T-helper 1 cell treated with Interleukin-12 subunit alpha and Interleukin-12 subunit beta and Interleukin-4 antibody, amounts not matched to agents 30 μg/mL and 1 μg/mL, for 36 hours (primary cell): ENCODE results near the gene UBAC2.
"Not testable (repeated sequence)": the region's sequence is repeated elsewhere in the genome, so short reads cannot be mapped to it uniquely, and the experiment has no call there.

Experiments used
- H3K27ac Mint-ChIP-seq: one replicate; pipeline ENCODE4 v1.8.0; 2021; ENCODE audit warnings: mild to moderate bottlenecking, mixed read lengths
- H3K27me3 Mint-ChIP-seq: one replicate; pipeline ENCODE4 v1.8.0; 2021; ENCODE audit warnings: low read depth, mixed read lengths
- H3K36me3 Mint-ChIP-seq: one replicate; pipeline ENCODE4 v1.8.0; 2021; ENCODE audit warnings: low read depth, mixed read lengths
- H3K4me1 Mint-ChIP-seq: one replicate; pipeline ENCODE4 v1.8.0; 2021; ENCODE audit warnings: low read depth, mixed read lengths
- H3K4me3 Mint-ChIP-seq: one replicate; pipeline ENCODE4 v1.8.0; 2021; ENCODE audit warnings: mild to moderate bottlenecking, moderate library complexity, mixed read lengths
- H3K9me3 Mint-ChIP-seq: one replicate; pipeline ENCODE4 v1.8.0; 2021; ENCODE audit warnings: mixed read lengths

Gene UBAC2

GRCh38 chr13:99228737-99229691, 28.4 kb downstream of the UBAC2 start:
- peaks cover 45% of the 10 kb centered on the region for H3K4me1 Mint-ChIP-seq
- H3K4me3 Mint-ChIP-seq, result peak overlapping the region; percentile 73
- H3K27me3 Mint-ChIP-seq, result no peaks in the 10 kb centered on the region
- H3K27ac Mint-ChIP-seq, result peak overlapping the region; percentile 79
- H3K36me3 Mint-ChIP-seq, result peaks cover 29% of the 10 kb centered on the region
- H3K9me3 Mint-ChIP-seq, result no peaks in the 10 kb centered on the region

GRCh38 chr13:99230588-99230987, 29.9 kb downstream of the UBAC2 start:
- Mint-ChIP-seq H3K36me3 (peaks cover 24% of the 10 kb centered on the region), H3K4me1 (peaks cover 37% of the 10 kb centered on the region)
- not testable (repeated sequence) for H3K27me3 Mint-ChIP-seq, H3K4me3 Mint-ChIP-seq, H3K27ac Mint-ChIP-seq, H3K9me3 Mint-ChIP-seq

- Mint-ChIP-seq H3K36me3 (peaks cover 23% of the 10 kb centered on the region), H3K4me1 (peaks cover 37% of the 10 kb centered on the region), H3K27me3 (no peaks in the 10 kb centered on the region), H3K4me3 (no peak overlapping the region), H3K9me3 (no peaks in the 10 kb centered on the region), H3K27ac (no peak overlapping the region)
Observed at GRCh38 chr13:99230991-99231390, 30.3 kb downstream of the UBAC2 start.

GRCh38 chr13:99231721-99232120, 31.1 kb downstream of the UBAC2 start:
- Mint-ChIP-seq H3K36me3 (peaks cover 19% of the 10 kb centered on the region), H3K4me3 (no peak overlapping the region), H3K9me3 (no peaks in the 10 kb centered on the region), H3K27me3 (no peaks in the 10 kb centered on the region), H3K4me1 (peaks cover 33% of the 10 kb centered on the region), H3K27ac (no peak overlapping the region)

- peak overlapping the region; percentile 78 for H3K4me3 Mint-ChIP-seq
- peak overlapping the region; percentile 85 for H3K27ac Mint-ChIP-seq
- peaks cover 25% of the 10 kb centered on the region for H3K4me1 Mint-ChIP-seq
- no peaks in the 10 kb centered on the region for H3K9me3 Mint-ChIP-seq
- no peaks in the 10 kb centered on the region for H3K27me3 Mint-ChIP-seq
- H3K36me3 Mint-ChIP-seq, result peaks cover 41% of the 10 kb centered on the region
Observed at GRCh38 chr13:99237981-99238662, 37.5 kb downstream of the UBAC2 start.

DNA sequence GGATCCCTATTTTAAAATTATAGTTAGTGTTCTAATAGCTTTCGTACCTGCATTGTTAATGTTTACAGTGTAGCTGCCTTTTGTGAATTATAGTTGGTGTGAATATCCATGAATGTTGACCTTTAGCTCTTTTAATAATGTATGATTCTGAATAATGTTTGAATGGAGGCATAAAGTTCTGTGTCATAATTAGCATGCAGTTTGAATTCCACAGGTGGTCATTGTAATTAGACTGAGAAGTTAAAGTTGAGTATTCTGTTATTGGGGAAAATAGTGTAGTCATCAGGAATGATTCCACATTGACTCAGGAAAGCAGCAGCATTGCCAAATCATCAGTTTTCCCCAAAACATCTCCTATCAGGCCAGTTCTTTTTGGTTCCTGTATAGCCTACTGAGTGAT, 45.4 kb downstream of the UBAC2 start:
- Mint-ChIP-seq H3K4me3 (no peak overlapping the region), H3K9me3 (no peaks in the 10 kb centered on the region), H3K36me3 (peaks cover 27% of the 10 kb centered on the region), H3K27me3 (no peaks in the 10 kb centered on the region), H3K27ac (no peak overlapping the region), H3K4me1 (peaks cover 14% of the 10 kb centered on the region)

DNA sequence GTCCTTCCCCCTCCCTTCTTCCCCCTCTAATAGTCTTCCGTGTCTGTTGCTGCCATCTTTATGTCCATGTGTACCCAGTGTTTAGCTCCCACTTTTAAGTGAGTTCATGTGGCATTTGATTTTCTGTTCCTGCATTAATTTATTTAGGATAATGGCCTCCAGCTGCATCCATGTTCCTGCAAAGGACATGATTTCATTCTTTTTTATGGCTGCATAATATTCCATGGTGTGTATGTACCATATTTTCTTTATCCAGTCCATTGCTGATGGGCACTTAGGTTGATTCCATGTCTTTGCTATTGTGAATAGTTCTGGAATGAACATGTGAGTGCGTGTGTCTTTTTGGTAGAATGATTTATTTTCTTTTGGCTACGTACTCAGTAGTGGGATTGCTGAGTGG, 48.5 kb downstream of the UBAC2 start:
- H3K27me3 Mint-ChIP-seq, H3K27ac Mint-ChIP-seq, H3K9me3 Mint-ChIP-seq, H3K4me3 Mint-ChIP-seq: not testable (repeated sequence)
- Mint-ChIP-seq H3K4me1 (peaks cover 22% of the 10 kb centered on the region), H3K36me3 (peaks cover 30% of the 10 kb centered on the region)

GRCh38 chr13:99249606-99250005, 49.0 kb downstream of the UBAC2 start:
- not testable (repeated sequence) for H3K9me3 Mint-ChIP-seq, H3K27me3 Mint-ChIP-seq, H3K27ac Mint-ChIP-seq, H3K4me3 Mint-ChIP-seq
- peaks cover 31% of the 10 kb centered on the region for H3K36me3 Mint-ChIP-seq
- peaks cover 22% of the 10 kb centered on the region for H3K4me1 Mint-ChIP-seq

GRCh38 chr13:99250982-99251825, 50.5 kb downstream of the UBAC2 start:
- H3K4me3 Mint-ChIP-seq, result no peak overlapping the region
- H3K27me3 Mint-ChIP-seq, result no peaks in the 10 kb centered on the region
- no peaks in the 10 kb centered on the region for H3K9me3 Mint-ChIP-seq
- H3K4me1 Mint-ChIP-seq, result peaks cover 35% of the 10 kb centered on the region
- H3K27ac Mint-ChIP-seq, result no peak overlapping the region
- peaks cover 42% of the 10 kb centered on the region for H3K36me3 Mint-ChIP-seq

GRCh38 chr13:99251921-99252320, 51.3 kb downstream of the UBAC2 start:
- Mint-ChIP-seq H3K27me3 (no peaks in the 10 kb centered on the region), H3K4me3 (no peak overlapping the region), H3K4me1 (peaks cover 40% of the 10 kb centered on the region), H3K36me3 (peaks cover 46% of the 10 kb centered on the region), H3K27ac (no peak overlapping the region), H3K9me3 (no peaks in the 10 kb centered on the region)

DNA sequence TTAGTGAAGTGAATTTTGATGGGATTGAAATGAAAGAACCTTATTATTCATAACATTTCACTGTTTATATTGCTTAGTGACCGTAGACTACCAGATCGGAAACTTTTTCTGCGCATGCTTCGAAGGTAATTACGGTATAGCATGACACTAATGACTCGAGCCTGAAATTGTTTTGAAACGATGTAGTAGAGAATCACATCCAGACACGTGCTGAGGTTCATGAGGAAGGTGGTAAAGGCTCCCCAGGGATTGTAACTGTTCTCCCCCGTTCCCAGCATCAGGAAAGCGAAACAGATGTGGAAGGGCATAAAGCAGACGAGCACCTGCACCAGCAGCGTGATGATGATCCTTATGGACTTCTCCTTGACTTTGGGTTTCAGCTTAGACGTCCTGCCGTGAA, 54.2 kb downstream of the UBAC2 start:
- Mint-ChIP-seq H3K27ac (no peak overlapping the region), H3K9me3 (no peaks in the 10 kb centered on the region), H3K27me3 (no peaks in the 10 kb centered on the region), H3K4me3 (peak overlapping the region; percentile 13), H3K36me3 (peaks cover 37% of the 10 kb centered on the region), H3K4me1 (peaks cover 48% of the 10 kb centered on the region)

- Mint-ChIP-seq H3K9me3 (no peaks in the 10 kb centered on the region), H3K36me3 (peaks cover 39% of the 10 kb centered on the region), H3K4me3 (peak overlapping the region; percentile 13), H3K4me1 (peaks cover 48% of the 10 kb centered on the region), H3K27ac (no peak overlapping the region), H3K27me3 (no peaks in the 10 kb centered on the region)
Observed at GRCh38 chr13:99255271-99255670, 54.6 kb downstream of the UBAC2 start.

- H3K27me3 Mint-ChIP-seq, result no peaks in the 10 kb centered on the region
- peak overlapping the region; percentile 74 for H3K4me3 Mint-ChIP-seq
- peaks cover 52% of the 10 kb centered on the region for H3K4me1 Mint-ChIP-seq
- peaks cover 39% of the 10 kb centered on the region for H3K36me3 Mint-ChIP-seq
- H3K9me3 Mint-ChIP-seq, result no peaks in the 10 kb centered on the region
- no peak overlapping the region for H3K27ac Mint-ChIP-seq
Observed at GRCh38 chr13:99256283-99256682, 55.6 kb downstream of the UBAC2 start.

- no peaks in the 10 kb centered on the region for H3K27me3 Mint-ChIP-seq
- peak overlapping the region; percentile 38 for H3K27ac Mint-ChIP-seq
- H3K4me1 Mint-ChIP-seq, result peaks cover 52% of the 10 kb centered on the region
- H3K4me3 Mint-ChIP-seq, result peak overlapping the region; percentile 74
- no peaks in the 10 kb centered on the region for H3K9me3 Mint-ChIP-seq
- peaks cover 40% of the 10 kb centered on the region for H3K36me3 Mint-ChIP-seq
Observed at GRCh38 chr13:99256709-99257108, 56.1 kb downstream of the UBAC2 start.
